ENCODE results near the gene GCNT1.
"Not testable (repeated sequence)": the region's sequence is repeated elsewhere in the genome, so short reads cannot be mapped to it uniquely, and the experiment has no call there.

Gene GCNT1

GRCh38 chr9:76441551-76442322 lies 17.2 kb upstream of the GCNT1 start:
- no peak for DNase-seq (ENCODE audit: low read depth in 1 of 2, low spot score in 1 of 2)

- no peak for DNase-seq (ENCODE audit: low read depth in 1 of 2, low spot score in 1 of 2)
Measured at GRCh38 chr9:76443887-76444286, 15.1 kb upstream of the GCNT1 start.

DNA sequence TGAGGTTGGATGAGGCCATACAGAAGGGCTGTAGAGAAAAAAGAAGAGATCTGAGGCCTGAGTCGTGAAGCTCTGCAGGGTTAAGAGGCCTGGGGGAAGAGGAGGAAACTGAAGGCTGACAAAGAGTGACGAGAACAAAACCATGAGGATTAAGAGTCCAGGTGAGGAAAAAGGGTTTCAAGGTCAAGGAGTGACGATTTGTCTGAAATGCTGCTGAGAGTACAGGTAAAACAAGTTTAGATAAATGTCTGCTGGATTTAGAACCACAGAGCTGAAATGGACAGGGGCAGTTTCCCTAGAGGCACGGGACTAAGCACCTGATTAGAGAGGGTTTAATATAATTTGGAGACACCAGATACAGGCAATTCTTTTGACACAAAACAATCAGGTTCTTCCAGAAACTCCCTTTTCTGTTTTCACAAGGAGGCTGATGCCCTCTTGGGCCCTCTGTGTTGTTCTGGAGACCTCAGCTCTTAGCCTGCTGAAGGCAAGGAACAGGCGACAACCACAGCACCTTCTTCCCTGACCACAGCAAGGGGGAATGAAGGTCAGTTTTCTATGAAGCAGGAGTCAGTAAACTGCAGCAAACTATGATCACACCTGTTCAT lies 14.6 kb upstream of the GCNT1 start:
- no peak for DNase-seq (ENCODE audit: low read depth in 1 of 2, low spot score in 1 of 2)

GRCh38 chr9:76445976-76446375 lies 13.0 kb upstream of the GCNT1 start:
- no peak for DNase-seq (ENCODE audit: low read depth in 1 of 2, low spot score in 1 of 2)

DNA sequence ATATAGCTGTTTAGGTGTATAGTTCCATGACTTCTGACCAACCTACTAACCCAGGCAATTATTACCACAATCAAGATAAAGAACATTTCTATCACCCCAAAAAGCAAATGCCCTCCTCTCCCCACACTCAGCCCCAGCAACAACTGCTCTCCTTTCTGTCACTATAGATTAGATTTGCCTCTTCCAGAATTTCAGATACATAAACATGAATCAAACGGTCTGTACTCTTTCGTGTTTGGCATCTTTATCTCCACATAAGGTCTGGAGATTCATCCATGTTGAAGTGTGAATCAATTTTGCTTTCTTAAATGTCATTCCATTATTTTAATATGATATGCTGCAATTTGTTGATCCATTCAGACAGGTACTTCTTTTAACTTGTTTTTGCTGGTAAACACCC lies 10.5 kb upstream of the GCNT1 start:
- no peak for DNase-seq (ENCODE audit: low read depth in 1 of 2, low spot score in 1 of 2)

DNA sequence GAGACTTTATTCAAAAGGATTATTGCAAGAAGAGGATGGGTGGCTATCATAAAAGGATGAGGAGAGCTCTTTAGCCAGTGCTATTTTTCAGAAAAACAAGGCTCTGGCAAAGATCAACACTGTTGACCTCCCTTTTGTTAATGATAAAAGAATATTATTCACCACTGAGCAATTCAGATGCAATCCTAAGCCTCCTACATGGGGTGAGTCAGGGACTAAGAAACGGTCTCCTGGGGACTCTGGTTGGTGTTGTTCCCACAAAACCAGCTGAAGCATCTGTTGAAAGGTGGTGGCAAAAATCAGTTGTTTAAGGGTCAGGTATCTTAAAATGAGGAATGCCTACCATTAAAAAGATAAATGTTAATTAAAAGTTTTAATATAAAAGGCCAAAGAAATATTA lies 7.7 kb upstream of the GCNT1 start:
- DNase-seq (ENCODE audit: low read depth in 1 of 2, low spot score in 1 of 2), result no peak

DNA sequence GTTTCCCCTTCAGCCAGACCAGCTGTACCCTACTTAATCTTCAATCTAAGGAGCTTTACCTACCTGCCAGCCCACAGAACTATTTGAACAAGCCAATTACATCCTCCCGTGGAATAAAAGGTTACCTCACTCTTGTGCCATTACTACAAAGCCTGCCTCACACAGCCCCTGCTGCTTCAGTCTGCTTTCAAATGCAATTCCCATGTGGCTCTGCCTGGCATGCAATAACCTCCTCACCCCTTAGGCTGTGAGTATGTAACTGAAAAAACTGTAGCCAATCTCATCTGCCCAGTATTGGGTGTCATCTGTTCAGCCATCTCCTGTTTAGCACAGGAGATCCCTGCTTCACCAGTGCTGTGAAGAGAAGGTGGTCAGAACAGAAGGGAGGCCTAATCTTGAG lies 6.1 kb upstream of the GCNT1 start:
- no peak for DNase-seq (ENCODE audit: low read depth in 1 of 2, low spot score in 1 of 2)

DNA sequence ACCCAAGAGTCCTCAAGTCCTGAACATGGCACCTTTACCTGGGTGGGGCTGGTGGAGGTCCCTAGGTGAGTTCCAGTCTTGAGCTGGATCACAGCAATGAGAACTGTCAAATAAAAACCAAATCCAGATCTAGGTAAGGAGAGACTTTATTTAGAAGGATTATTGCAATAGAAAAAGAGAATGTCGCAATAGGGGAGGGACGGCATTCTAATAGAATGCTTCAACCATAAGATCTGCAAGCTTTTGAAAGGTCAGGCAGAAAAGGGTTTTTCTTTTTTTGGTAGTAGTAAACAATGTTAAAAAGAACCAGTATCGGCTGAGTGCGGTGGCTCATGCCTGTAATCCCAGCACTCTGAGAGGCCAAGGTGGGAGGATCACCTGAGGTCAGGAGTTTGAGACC lies 5.2 kb upstream of the GCNT1 start:
- DNase-seq (ENCODE audit: low read depth in 1 of 2, low spot score in 1 of 2), result no peak

DNA sequence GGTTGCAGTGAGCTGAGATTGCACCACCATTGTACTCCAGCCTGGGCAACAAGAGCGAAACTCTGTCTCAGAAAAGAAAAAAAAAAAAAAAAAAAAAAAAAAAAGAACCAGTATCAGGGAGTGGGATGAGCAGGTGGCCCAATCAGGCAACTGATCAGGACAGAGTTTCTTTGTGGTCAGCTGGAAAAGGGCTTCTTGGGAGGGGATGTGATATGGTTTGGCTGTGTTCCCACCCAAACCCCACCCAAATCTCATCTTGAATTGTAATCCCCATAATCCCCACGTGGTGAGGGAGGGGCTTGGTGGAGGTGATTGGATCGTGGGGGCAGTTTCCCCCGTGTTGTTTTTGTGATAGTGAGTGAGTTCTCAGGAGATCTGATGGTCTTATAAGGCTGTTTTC lies 4.7 kb upstream of the GCNT1 start:
- no peak for DNase-seq (ENCODE audit: low read depth in 1 of 2, low spot score in 1 of 2)

DNA sequence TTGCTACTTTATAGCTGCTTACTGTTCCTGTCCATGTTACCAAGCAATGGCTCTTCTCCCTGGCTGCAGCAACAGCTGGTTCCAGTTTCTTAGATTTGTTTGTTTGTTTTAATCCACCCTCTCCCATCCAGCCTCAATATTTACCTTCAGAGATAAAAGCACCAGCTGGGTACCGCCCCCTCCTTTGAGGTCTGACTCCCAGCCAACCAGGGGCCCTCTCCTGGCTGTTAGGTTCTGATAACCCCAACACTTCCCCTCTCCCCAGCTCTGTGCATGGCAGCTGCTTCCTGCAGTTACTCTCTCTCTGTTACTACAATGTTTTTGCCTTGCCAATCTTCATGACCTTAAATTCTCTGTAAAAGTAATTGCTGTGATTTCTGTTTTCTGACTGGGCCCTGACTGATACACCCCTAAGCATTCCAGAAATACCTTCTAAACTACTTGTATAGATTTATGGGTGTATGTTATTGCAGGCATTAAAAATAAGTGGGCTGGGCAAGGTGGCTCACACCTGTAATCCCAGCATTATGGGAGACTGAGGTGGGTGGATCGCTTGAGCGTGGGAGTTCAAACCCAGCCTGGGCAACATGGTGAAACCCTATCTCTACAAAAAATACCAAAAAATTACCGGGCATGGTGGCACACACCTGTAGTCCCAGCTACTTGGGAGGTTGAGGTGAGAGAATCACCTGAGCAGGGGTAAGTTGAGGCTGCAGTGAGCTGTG lies 2.6 kb upstream of the GCNT1 start:
- no peak for DNase-seq (ENCODE audit: low read depth in 1 of 2, low spot score in 1 of 2)

GRCh38 chr9:76459694-76460635 lies 983 bp downstream of the GCNT1 start:
- no peak for DNase-seq (ENCODE audit: low read depth in 1 of 2, low spot score in 1 of 2)

- no peak for DNase-seq (ENCODE audit: low read depth in 1 of 2, low spot score in 1 of 2)
Measured at GRCh38 chr9:76462126-76462525, 3.1 kb downstream of the GCNT1 start.

GRCh38 chr9:76463211-76463610 lies 4.2 kb downstream of the GCNT1 start:
- DNase-seq (ENCODE audit: low read depth in 1 of 2, low spot score in 1 of 2), result no peak

- no peak for DNase-seq (ENCODE audit: low read depth in 1 of 2, low spot score in 1 of 2)
Measured at GRCh38 chr9:76464706-76465105, 5.7 kb downstream of the GCNT1 start.

GRCh38 chr9:76465442-76466298 lies 6.7 kb downstream of the GCNT1 start:
- no peak for DNase-seq (ENCODE audit: low read depth in 1 of 2, low spot score in 1 of 2)

- no peak for DNase-seq (ENCODE audit: low read depth in 1 of 2, low spot score in 1 of 2)
Measured at GRCh38 chr9:76466299-76466605, 7.3 kb downstream of the GCNT1 start.

DNA sequence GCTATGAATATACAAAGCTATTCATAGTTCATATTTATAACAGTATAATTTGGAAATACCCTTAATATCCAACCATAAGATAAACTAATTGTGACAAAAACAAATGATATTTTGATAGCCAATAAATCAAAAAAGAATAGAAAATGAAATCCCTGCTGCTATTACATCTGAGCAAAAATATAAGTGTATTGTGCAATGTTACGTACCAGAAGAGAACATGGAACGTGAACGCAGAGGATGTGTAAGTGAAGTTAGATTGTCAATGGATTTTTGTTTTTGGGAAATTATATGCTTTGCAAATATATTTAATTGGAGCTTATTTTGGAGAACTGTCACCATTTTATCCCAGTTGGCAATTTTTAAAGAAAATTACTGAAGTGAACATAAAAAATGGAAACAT lies 15.4 kb downstream of the GCNT1 start:
- DNase-seq (ENCODE audit: low read depth in 1 of 2, low spot score in 1 of 2), result no peak

DNA sequence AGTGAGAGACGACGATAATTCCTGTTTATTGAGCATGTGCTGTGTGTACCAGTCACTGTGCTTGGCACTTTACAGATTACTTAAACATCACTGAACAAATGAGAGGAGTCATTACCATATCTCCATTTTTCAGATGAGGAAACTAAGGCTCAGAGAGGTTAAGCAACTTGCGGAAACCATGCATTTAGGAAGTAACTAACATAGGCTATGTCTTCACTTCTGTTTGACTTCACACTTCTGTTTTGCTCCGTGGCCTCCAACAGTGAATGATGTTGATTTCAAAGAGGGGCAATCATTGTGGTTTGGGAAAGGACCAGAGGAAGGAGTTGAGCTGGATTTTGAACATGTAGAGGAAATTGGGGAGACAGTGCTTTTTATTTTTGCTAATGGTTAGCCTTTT lies 16.7 kb downstream of the GCNT1 start:
- no peak for DNase-seq (ENCODE audit: low read depth in 1 of 2, low spot score in 1 of 2)

GRCh38 chr9:76477818-76478217 lies 18.8 kb downstream of the GCNT1 start:
- DNase-seq (ENCODE audit: low read depth in 1 of 2, low spot score in 1 of 2), result not testable (repeated sequence)

DNA sequence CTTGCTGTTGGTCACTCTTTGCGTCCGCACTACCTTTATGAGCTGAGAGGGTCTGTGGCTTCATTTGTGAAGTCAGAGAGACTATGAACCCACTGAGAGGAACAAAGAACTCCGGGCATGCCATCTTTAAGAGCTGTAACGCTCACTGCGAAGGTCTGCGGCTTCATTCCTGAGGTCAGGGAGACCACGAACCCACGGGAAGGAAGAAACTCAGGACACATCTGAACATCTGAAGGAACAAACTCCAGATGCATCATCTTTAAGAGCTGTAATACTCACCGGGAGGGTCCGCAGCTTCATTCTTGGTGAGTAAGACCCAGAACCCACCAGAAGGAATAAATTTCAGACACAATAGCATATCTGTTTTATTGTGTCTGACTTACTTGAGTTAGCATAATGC lies 19.2 kb downstream of the GCNT1 start:
- DNase-seq (ENCODE audit: low read depth in 1 of 2, low spot score in 1 of 2), result no peak

- not testable (repeated sequence) for DNase-seq (ENCODE audit: low read depth in 1 of 2, low spot score in 1 of 2)
Measured at GRCh38 chr9:76479337-76479736, 20.4 kb downstream of the GCNT1 start.
